ENCODE measurements around the gene MFN2.
"Not testable (repeated sequence)": the region's sequence is repeated elsewhere in the genome, so short reads cannot be mapped to it uniquely, and the experiment has no call there.

The MFN2 gene

GRCh38 chr1:12028957-12029511 is 48.8 kb downstream of the MFN2 start:
- DNase-seq, result no peak

- no peak for DNase-seq
These were observed 49.6 kb downstream of the MFN2 start for GRCh38 chr1:12029720-12030339.

GRCh38 chr1:12031039-12031980 is 51.1 kb downstream of the MFN2 start:
- DNase-seq, result peak; percentile 63

GRCh38 chr1:12032161-12032621 is 51.9 kb downstream of the MFN2 start:
- no peak for DNase-seq

- DNase-seq, result not testable (repeated sequence)
These were observed 53.2 kb downstream of the MFN2 start for GRCh38 chr1:12033441-12033840.

- no peak for DNase-seq
These were observed 54.1 kb downstream of the MFN2 start for GRCh38 chr1:12034381-12034801.

- DNase-seq, result no peak
These were observed 55.1 kb downstream of the MFN2 start for GRCh38 chr1:12035312-12035711.

GRCh38 chr1:12037486-12038355 is 57.5 kb downstream of the MFN2 start:
- no peak for DNase-seq

- no peak for DNase-seq
These were observed 58.3 kb downstream of the MFN2 start for GRCh38 chr1:12038356-12039163.

GRCh38 chr1:12039164-12039525 is 58.9 kb downstream of the MFN2 start:
- DNase-seq, result no peak

- DNase-seq, result not testable (repeated sequence)
These were observed 59.7 kb downstream of the MFN2 start for GRCh38 chr1:12039824-12040456.

GRCh38 chr1:12040457-12041051 is 60.3 kb downstream of the MFN2 start:
- DNase-seq, result no peak

GRCh38 chr1:12044187-12044877 is 64.1 kb downstream of the MFN2 start:
- DNase-seq, result not testable (repeated sequence)

GRCh38 chr1:12046749-12047119 is 66.5 kb downstream of the MFN2 start:
- no peak for DNase-seq

- no peak for DNase-seq
These were observed 67.1 kb downstream of the MFN2 start for GRCh38 chr1:12047120-12047876.

GRCh38 chr1:12048372-12048771 is 68.1 kb downstream of the MFN2 start:
- DNase-seq, result no peak

GRCh38 chr1:12049616-12050015 is 69.4 kb downstream of the MFN2 start:
- DNase-seq, result no peak

- DNase-seq, result no peak
These were observed 71.1 kb downstream of the MFN2 start for GRCh38 chr1:12051361-12051760.

- peak; percentile 47 for DNase-seq
These were observed 71.8 kb downstream of the MFN2 start for GRCh38 chr1:12052008-12052573.
